ENCODE measurements around the gene GYS1. TPM values are rescaled to one million over a fixed set of nuclear protein-coding genes. Genes with fewer than 3 reads are reported as not detected.

The GYS1 gene
- total and polyA plus RNA-seq, 2 of the 8 experiments (the other 6 are each of a cell fraction or from before 2014, with no cell fraction given): 30.0 to 38.7 TPM

DNA sequence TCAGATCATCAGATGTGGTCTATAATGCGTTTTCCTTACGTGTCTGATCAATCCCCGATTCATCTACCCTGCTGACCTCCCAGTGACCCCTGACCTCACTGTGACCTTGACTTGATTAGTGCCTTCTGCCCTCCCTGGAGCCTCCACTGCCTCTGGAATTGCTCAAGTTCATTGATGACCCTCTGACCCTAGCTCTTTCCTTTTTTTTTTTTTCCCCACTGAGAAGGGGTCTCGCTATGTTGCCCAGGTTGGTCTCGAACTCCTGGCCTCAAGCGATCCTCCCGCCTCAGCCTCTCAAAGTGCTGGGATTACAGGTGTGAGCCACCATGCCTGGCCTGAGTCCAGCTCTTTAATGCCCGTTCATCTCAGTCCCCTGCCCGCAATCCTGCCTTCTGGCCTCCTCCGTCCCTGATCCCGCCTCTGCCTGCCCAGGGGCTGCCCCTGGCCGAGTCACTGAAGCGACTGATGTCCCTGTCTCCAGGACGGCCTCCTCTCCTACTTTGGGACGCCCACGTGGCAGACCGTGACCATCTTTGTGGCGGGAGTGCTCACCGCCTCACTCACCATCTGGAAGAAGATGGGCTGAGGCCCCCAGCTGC lies 32.0 kb downstream of the GYS1 start (continued):
- TF ChIP-seq RNF2 (IDR thresholded peaks at IDR 0.05; ENCODE audit: borderline replicate concordance, low read depth, low read length, missing control alignments, poor library complexity, severe bottlenecking) (no peak), KDM1A (IDR thresholded peaks at IDR 0.05; ENCODE audit: borderline replicate concordance, low read length) (no peak), SUZ12 (IDR thresholded peaks at IDR 0.05; ENCODE audit: low read length) (no peak)

Data from H1 (cell line).